Stimulated activated naive CD4-positive, alpha-beta T cell (primary cell): Measurements from ENCODE around the gene HMGCS2.
"Not testable (repeated sequence)": the region's sequence is repeated elsewhere in the genome, so short reads cannot be mapped to it uniquely, and the experiment has no call there.

Experiments
- DNase-seq, 6 experiments: peaks; one replicate each; lab custom pipeline; 2025; lab: John Stamatoyannopoulos, UW

The HMGCS2 gene

DNA sequence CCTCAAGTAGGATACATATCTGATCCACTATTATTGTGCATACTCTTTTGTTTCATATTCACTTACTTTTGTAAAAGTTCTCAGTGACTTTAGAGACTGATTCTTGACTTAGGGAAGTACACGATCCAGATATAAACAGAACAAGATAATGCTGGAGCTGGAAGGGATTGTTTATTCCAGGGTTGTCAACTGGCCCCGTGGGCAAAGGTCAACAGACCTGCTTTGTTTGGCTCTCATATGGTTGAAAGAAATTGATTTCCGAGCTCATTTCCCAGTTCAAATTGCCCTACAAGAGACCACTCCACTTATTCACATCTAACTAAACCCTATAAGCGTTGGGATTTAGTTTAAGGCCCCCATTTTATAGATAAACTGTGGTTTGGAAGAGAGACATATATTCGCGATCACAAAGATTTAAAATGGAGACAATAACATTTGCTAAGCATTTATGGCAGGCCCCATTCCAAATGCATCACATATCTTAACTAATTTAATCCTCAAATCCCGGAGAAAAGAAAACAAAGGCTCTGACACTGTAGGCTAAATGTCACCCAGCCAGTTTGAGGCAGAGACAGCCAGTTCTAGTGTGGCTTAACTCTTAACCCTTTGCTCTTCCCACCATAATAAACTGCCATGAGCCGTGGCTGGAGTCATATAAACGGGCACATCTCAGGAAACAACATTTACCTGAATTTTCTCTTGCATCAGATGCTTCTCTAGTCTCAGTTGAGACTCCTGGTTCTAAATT, 21.9 kb upstream of the HMGCS2 start:
- no peak for DNase-seq

DNA sequence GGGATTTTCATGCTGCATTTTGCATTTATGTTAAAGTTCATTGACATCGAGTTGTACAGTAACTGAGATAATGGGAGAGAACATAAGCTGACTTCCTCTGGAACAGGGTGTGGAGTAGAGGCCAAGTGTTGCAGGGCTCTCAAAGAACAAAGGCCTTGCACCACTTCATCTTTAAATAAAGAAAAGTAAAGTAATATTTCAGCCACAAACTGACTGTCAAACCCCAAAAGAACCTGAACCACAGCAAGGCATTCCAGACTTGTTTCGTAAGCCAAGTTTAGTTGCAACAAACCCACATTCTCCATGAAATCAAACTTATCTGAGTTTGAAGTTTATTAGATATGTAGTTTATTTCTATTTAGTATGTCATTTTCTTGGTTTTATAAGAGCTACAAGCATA, 19.1 kb upstream of the HMGCS2 start:
- no peak for DNase-seq

DNA sequence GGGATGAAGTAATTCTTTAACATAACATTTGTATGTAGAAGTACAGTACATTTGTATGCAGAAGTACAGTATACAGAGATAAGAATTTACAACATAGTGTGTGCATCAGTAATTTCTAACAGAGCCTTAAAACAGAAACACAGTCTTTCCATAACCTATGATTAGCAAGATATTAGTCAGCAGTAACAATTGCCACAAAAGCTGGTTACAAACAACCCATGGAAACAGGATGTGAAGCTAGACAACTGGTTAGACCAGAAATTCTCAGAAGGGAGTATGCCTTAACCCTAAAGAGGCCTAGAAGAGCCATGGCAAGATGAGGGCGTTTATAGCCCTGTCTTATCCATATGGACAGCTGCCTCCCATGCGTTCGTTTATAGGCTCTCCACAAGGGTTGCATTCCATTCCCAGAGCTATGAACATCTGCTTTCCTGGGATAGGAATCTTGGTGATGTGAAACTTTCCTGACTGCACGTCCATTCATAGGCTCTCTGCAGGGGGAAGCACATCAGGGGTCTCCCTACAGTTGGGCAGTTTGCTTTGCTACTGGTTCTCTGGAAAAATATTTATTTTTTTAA, 17.9 kb upstream of the HMGCS2 start:
- DNase-seq, result not testable (repeated sequence)

DNA sequence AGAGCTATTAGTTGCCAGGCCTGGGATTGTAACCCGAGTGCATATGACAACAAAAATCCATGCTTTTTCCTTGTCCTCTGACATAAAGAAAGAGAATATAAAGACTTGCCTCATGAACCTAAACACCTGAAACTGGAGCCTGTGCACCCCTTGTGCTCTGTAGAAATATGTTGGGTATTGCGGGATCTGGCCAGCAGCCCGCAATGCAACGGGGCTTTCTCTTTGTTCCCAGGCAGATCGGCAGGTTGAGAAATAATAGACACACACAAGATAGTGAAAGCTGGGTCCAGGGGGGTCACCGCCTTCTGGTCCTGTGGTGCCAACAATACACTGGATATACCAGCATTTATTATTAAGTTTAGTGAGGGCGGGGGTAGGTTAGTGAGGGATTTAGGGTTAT, 17.3 kb upstream of the HMGCS2 start:
- not testable (repeated sequence) for DNase-seq

DNA sequence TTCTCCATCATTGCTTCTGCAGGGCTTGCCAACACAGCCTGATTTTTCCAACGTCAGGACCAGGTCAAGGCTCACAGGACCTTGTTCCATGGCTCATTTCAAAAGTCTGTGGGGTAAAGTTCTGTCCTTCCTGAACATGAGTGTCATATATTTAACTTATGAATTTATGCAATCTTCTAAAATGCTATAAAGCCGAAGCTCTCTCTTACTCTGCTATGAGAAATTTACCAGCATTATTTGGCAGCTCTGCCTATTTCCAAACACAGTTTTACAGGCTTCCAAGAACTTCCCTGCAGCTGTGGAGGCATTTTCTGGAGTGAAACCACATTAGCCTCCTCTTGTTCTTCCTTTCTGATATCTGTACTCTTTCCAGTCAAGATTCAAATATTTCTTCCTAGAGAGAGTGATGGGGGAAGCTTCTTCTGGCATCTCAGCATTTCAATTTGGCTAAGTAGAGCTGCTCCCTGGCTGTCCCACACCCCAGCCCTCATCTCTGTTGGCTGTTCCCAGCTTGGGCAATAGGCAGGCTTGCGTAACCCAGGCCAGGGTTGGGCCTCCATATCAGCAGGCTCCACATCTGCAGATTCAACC, 15.6 kb upstream of the HMGCS2 start:
- DNase-seq, result no peak

DNA sequence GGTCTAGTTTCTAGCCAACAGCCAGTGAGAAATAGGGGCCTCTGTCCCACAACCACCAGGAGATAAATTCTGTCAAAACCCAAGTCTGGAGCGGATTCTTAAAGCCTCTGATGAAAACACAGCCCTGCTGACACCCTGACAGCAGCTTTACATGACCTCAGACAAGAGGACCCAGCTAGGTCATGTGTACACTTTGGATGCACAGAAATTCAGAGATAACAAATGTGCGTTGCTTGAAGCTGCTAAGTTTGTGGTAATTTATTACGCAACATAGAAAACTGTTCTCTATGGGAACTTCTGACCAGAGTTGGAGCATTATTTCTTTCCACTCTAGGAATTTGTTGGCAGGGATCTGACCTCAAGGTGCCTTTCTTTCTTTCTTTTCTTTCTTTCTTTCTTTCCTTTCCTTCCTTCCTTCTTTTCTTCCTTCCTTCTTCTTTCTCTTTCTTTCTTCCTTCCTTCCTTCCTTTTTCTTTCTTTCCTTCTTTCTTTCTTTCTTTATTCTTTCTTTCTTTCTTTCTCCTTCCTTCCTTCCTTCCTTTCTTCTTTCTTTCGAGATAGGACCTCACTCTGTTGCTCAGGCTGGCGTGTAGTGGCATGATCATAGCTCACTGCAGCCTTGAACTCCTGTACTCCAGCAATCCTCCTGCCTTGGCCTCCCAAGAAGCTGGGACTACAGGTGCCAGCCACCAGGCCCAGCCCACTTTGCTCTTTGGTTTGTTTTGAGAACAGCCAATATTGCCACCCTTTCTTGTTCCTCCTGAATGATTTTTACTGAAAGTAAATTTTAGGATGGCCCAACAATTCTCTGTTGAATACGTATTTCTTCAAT, 14.9 kb upstream of the HMGCS2 start:
- no peak for DNase-seq

DNA sequence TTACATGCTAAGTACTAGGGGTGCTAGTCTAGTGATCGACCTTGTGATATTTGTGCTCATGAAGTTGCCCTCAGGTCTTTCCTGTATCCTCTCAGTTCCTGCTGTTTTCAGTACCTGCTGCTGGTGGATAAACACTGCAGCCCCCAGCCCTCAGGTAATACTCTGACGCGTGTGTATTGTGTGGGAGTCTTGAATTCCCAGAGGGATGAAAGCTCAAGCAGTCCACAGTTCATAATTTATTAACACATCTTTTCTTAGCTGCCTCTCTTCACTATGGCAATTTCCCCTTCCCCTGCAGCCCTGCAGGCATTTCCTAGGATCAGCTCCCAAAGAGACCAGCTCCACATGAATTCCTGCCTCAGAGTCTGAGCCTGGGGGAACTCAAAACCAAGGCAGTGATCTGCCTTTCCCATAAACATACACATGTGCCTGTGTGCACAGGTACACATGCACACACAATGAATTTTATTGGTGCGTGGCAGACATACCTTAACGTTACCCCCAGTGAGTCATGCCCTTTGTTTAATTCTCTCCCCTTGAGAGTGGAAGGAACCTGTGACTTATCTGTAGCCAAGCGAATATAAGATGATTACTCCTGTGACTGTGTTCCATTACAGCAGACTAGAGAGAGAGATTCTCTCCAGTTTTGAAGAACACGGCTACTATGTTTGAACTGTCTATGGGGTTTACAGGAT, 14.1 kb upstream of the HMGCS2 start:
- DNase-seq, result no peak

DNA sequence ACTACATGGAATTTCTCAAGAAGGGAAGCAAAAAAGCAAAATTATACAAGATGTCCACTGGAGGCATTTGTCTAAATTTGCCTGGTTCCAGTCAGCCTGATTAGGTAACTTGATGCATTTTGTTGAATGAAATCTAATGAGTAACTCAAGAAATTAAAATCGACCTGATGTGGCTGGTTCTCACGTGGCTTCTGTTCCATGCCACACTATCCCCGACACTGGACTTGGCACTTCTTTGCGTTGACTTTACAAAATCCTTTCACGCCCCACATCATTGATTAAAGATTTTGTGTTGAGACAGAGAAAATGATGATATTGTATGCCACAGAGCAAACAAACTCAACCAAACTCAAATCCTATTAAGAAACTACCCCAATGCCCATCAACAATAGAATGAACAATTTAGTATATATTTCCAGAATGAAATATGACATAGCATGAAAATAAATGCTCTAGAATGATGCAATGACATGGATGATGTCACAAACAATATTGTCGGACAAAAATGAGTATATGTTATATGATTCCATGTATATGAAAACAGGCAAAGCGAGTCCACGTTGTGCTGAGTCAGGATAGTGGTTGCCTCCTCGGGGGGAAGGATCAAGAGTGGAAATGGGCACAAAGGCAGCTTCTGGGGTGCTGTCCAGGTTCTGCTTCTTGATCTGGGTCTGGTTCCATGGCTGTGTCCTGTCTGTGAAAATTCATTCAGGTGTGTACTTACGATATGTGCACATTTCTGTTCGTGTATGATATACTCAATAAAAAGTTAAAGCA, 12.9 kb upstream of the HMGCS2 start:
- no peak for DNase-seq

DNA sequence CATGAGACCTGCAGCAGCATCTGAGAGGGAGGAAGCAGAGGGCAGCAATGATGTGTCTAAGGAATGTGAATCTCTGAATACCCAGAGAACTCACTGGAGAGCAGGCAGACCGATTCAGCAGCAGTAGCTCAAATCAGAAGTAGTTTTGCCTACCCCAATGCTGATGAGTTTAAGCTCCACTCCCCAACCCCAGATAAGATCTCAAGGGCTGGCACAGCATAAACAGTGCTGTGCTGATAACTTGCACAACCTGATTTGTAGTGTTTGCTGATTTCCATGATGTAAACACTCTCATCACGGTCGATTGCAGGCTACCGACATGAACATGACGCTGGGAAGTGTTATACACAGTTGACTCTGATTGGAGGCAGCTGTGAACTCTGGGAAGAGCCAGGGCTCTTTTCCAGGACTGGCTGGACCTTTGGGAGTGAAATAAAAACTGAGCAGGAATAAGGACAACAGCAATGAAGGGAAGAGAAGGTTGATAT, 11.2 kb upstream of the HMGCS2 start:
- DNase-seq, result no peak

DNA sequence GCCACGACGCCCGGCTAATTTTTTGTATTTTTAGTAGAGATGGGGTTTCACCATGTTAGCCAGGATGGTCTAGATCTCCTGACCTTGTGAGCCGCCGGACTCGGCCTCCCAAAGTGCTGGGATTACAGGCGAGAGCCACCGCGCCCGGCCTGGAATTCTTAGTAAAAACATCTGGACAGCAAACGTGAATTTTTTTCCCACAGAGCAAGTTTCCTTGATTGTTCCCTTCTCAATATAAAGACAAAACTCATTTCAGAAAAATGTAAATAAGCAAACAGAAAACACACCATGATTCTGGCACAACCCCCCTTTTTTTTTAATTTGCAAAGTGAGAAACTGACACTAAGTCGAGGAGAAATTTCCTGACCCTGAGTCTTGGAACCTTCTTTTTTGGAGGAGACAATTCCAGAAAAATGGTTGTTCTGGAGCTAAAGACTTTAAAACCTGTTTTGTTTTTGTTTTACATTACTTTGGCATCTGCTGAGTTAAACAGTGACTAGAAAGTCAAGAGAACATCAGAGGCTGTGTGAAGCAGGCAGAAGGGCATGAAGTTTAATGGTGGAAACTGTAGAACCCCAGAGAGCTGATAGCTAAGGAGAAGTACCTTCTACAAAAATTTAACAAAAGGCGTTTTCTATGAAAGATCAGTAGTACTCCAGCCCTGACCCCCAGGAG, 10.3 kb upstream of the HMGCS2 start:
- no peak for DNase-seq

DNA sequence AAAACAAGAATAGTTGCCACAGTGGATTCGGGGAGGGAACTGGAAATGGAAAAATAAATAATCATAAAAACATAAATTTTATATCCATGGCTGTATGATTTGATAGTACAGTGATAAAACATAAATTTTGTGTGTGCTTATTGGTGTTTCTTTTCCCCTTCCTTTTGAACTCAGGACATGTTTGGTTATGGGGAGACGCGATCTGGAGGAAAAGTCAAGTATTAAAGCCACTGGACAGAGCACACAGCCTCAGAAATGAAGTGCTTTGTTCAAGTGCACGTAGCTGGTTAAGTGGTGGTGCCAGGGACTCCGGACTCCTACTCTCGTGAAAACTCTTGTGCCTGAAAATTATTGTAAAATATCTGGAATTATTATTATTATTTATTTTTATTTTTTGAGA, 9.7 kb upstream of the HMGCS2 start:
- no peak for DNase-seq

DNA sequence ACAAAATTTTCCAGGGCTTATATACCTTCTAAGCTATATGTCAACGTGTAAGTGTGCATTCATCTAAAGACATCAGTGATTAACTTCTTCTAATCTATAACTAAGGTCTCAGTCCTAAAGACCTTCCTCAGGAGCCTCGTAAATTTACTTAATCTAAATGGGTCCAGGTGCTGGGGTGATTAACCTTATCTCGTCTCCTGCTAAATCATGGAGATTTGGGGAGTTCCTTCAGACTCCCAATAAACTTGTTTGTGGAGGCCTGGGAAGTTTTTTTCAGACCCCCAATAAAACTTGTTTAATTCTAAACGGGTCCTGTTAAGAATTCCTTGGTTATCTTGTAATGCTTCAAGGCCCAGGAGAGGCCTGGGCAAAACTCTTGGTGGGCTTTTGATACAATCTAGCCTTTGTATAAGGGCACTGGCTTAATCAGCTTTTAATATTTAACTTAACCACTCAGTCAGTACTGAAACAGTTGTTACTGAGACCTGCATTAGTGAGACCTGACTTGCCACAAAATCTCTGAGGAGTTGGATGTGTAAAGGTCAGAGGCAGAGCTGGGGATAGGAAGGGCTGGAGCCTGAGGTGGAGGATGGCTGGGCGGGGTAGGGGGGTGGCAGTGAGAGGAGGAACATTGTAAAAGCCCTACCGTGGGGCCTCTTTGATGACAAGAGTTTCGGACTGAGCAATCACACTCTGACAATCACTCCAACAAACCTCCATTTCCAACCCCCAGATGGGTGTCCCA, 6.2 kb upstream of the HMGCS2 start:
- DNase-seq, result no peak

DNA sequence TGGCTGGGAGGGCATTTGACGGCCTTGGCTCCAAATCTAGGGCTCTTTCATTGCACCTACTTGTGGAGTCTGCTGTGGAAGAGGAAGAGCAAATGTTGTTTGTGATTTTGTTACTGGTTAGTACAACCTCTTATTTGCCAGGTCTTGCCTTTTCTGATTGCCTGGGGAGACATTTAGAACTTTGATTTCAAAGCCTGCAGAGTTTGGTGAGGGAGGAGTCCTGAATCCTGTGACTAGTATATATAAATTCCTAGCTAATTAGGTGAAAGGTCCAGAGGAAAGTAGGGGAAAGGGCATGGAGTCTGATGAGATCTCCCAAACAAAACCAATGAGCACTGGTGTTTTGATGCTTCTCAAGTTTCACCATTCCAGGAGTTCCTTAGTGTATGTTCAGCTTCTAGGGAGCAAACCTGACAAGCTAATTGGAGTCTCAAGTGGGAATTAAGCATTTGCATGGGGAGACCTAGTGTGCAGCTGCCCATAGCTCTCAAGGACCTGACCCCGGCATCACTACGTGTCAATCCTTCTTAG, 5.1 kb upstream of the HMGCS2 start:
- no peak for DNase-seq

DNA sequence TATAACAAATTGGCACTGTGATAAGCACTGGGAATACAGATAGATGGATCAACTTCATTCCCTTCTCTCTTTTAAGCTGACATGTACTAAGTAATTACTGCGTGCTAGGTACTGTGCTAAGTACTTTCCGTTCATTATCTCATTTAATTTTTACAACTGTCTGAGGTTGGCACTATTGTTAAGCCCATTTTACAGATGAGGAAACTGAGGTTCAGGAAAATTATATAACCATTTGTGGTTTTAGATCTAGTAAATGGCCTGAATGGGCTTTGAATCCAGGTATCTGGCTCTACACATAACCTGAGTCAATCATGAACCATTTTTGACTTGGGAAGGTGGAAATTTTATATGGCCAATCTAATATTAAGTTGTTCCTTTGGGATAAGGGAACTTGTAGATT, 3.6 kb upstream of the HMGCS2 start:
- DNase-seq, result no peak

DNA sequence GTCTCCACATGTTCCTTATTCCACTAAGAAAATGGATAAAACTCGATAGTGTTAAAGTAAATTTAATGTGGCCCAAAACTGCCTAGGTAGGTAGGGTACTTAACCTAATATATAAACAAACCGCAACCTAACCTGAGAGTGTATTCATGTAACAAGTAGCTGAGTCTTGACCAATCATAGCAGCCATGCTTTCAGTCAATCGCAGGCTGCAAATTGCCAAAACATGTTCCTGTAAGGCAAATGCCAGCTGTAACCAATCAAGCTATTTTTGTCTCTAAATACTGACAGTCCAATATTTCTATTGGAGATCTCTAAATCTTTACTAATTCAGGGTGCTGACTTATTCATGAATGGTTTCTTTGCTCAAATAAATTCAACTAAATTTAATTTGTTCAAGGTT, 3.1 kb upstream of the HMGCS2 start:
- DNase-seq, result no peak

DNA sequence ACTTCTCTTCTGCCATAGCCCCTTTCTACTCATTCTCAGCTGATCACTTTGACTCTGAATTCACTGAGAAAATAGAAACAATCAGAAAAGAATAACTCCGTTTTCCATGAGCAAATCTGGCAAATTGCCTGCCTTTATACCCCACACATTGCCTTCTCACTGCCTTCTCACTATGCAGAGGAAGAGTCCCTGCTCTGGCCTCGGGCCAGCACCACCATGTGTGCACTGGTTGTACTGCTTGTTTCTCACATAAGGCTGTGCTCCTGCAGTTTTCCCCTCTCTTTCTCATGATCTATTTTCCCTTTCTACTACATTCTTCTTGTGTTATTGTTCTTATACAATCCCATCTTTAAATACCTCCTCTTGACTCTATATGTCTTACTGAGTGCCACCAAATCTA, 2.3 kb upstream of the HMGCS2 start:
- no peak for DNase-seq

DNA sequence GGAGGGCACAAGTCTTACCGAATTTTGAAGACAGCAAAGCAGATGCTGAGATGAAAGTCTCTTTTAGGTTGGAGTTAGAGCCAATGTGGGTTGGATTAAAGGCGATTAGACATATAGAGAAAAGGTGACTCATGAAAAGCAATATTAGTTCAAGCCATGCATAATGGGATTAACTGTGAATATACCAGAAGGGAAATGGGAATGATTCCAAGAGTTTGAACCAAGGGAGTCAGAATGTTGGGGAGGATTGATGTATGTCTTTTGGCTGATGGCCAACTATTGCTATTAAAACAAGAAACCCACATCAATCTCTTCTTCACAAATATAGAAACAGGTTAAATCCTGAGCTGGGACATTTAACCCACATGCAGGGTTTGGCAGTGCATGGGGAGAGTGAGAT, 1.2 kb downstream of the HMGCS2 start:
- no peak for DNase-seq

DNA sequence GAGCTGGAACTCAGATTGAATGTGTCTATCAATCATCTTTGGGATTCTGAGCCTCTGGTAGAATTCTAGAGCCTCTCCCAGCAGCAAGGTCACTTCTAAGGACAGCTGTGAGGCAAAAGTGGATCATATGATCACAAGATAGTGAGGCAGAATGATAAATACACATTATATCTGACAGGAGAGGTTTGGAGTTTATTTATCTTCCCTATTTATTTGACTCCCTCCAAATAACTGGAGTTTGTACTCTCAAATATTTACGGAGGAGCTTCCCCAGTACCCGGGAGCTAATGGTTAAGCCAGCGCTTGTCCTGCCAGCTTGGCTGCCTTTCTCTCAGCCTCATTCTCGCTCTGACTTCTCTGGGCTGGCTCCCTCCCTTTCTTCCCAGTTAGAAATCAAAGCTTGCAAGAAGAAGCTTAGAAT, 2.3 kb downstream of the HMGCS2 start:
- DNase-seq, result no peak

DNA sequence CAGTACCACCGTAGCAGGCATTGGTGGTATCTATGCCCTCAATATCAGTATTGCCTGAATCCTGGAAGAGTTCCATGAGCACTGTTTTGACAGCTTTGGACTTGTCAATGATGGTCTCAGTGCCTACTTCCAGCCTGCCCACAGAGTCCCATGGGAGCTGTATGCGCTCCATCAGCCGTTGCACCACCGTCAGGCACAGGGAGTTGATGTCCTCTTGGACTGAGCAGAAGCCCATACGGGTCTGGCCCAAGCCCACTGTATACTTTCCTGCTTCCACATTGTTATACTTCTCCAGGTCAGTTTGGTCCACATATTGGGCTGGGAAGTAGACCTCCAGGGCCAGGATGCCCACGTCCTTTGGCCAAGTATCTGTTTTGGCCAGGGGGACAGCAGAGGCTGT, 4.5 kb downstream of the HMGCS2 start:
- no peak for DNase-seq

DNA sequence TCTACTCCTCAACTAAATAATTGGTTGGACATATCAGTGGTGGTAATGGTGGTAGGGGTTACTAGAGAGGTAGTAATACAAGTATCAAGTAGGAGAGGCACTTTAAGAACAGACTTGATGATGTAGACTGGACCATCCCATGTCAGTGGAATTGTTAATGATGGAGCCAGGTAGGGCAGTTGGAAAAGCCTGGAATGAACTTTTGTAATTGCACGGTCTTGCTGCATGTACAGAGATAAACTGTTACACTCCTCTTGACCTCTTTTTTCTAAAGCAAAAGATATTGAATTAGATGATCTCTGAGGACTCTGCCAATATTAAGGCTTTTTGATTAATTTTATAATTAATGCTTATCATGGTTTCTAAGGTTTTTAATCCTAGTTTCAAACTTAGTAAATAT, 5.8 kb downstream of the HMGCS2 start:
- DNase-seq, result no peak
